H1 (cell line): ENCODE measurements around the gene ACOT6. TPM values are rescaled to one million over a fixed set of nuclear protein-coding genes. Genes with fewer than 3 reads are reported as not detected.

Source experiments
- CEBPB ChIP-seq: IDR thresholded peaks from 2 replicates; pipeline ENCODE4 v1.6.1; 2012; ENCODE audit warnings: low read depth, low read length
- CHD1 ChIP-seq: IDR thresholded peaks from 2 replicates; pipeline ENCODE4 v1.6.1; 2012; ENCODE audit warnings: low read depth, low read length, improper control_type of control experiment
- EGR1 ChIP-seq: IDR thresholded peaks from 2 replicates; pipeline ENCODE4 v1.6.1; 2011; ENCODE audit warnings: low read depth, low read length, borderline replicate concordance
- EP300 ChIP-seq, 2 experiments: IDR thresholded peaks; 1 replicate in 1 of 2; 2 replicates in 1 of 2; pipeline ENCODE4 v1.6.1; 2011 to 2012; ENCODE audit warnings: low read depth in 2 of 2, low read length in 2 of 2, mild to moderate bottlenecking in 2 of 2, borderline replicate concordance in 1 of 2, inconsistent platforms in 1 of 2, moderate library complexity in 1 of 2
- FOSL1 ChIP-seq: IDR thresholded peaks from 2 replicates; pipeline ENCODE4 v1.6.1; 2011; ENCODE audit warnings: mild to moderate bottlenecking, low read depth, low read length, moderate library complexity; ENCODE audit not compliant: insufficient read depth
- HDAC2 ChIP-seq, 2 experiments: fragments of 300-600 bp in 1 of 2; sonication (generic) in 1 of 2; IDR thresholded peaks; 2 replicates each; pipeline ENCODE4 v1.6.1; 2011 to 2012; ENCODE audit warnings: low read depth in 2 of 2, low read length in 2 of 2, mild to moderate bottlenecking in 2 of 2, moderate library complexity in 2 of 2, borderline replicate concordance in 1 of 2, inconsistent platforms in 1 of 2
- HDAC6 ChIP-seq: IDR thresholded peaks from one replicate; pipeline ENCODE4 v1.7.1; 2012; ENCODE audit warnings: low read depth, mild to moderate bottlenecking, inconsistent platforms, low read length, moderate library complexity
- MAFK ChIP-seq: IDR thresholded peaks from 2 replicates; pipeline ENCODE4 v1.6.1; 2012; ENCODE audit warnings: low read depth, mild to moderate bottlenecking, improper control_type of control experiment, low read length
- PHF8 ChIP-seq: fragments of 200-600 bp; sonication (generic); conservative IDR thresholded peaks from 2 replicates; pipeline ENCODE4 v1.7.1; 2012; ENCODE audit warnings: low read depth, mild to moderate bottlenecking, inconsistent platforms, low read length, moderate library complexity
- POLR2A ChIP-seq, 2 experiments: IDR thresholded peaks; 1 replicate in 1 of 2; 2 replicates in 1 of 2; pipeline ENCODE4 v1.6.1; 2011; ENCODE audit warnings: low read depth in 2 of 2, low read length in 2 of 2, mild to moderate bottlenecking in 2 of 2; ENCODE audit errors: control extremely low read depth in 1 of 2
- RAD21 ChIP-seq, 2 experiments: IDR thresholded peaks in 1 of 2; conservative IDR thresholded peaks in 1 of 2; 2 replicates each; pipeline ENCODE4 v1.6.1; 2011; ENCODE audit warnings: low read depth in 2 of 2, low read length in 2 of 2, improper control_type of control experiment in 1 of 2, inconsistent platforms in 1 of 2, mild to moderate bottlenecking in 1 of 2, moderate library complexity in 1 of 2
- RBBP5 ChIP-seq: IDR thresholded peaks from 2 replicates; pipeline ENCODE4 v1.7.1; 2012; ENCODE audit warnings: low read depth, mild to moderate bottlenecking, inconsistent platforms, low read length, moderate library complexity, borderline replicate concordance
- RNF2 ChIP-seq: fragments of 200-900, 300-1000 bp; sonication (generic); IDR thresholded peaks from 2 replicates; pipeline ENCODE4 v1.7.1; 2016; ENCODE audit warnings: borderline replicate concordance, low read depth, mild to moderate bottlenecking, antibody characterized with exemption, low read length; ENCODE audit not compliant: poor library complexity, severe bottlenecking; ENCODE audit errors: missing control alignments
- SIN3A ChIP-seq, 2 experiments: IDR thresholded peaks in 1 of 2; conservative IDR thresholded peaks in 1 of 2; 2 replicates each; pipeline ENCODE4 v1.6.1; 2011 to 2012; ENCODE audit warnings: low read length in 2 of 2, improper control_type of control experiment in 1 of 2, low read depth in 1 of 2, mild to moderate bottlenecking in 1 of 2
- SIX5 ChIP-seq: IDR thresholded peaks from 2 replicates; pipeline ENCODE4 v1.6.1; 2011; ENCODE audit warnings: mild to moderate bottlenecking, low read depth, low read length
- SRF ChIP-seq: IDR thresholded peaks from 2 replicates; pipeline ENCODE4 v1.6.1; 2011; ENCODE audit warnings: mild to moderate bottlenecking, low read depth, low read length, moderate library complexity
- TAF7 ChIP-seq: optimal IDR thresholded peaks from 2 replicates; pipeline ENCODE3; 2011; ENCODE audit warnings: low read depth, mild to moderate bottlenecking, inconsistent platforms, low read length, moderate library complexity, borderline replicate concordance
- TEAD4 ChIP-seq: IDR thresholded peaks from 2 replicates; pipeline ENCODE4 v1.6.1; 2012; ENCODE audit warnings: low read depth, low read length, inconsistent platforms, mixed read lengths
- ZNF274 ChIP-seq: IDR thresholded peaks from 2 replicates; pipeline ENCODE4 v1.7.0; 2012; ENCODE audit warnings: low read length, borderline replicate concordance; ENCODE audit errors: extremely low read depth
- polyA plus RNA-seq, 7 experiments: library from polyadenylated mRNA; depleted of rRNA in 3 of 7; stranded (reverse) in 5 of 7; unstranded in 2 of 7; fragments of >200 nt in 5 of 7; fragments of 200-250 nt in 2 of 7; gene quantifications; 1 replicate in 5 of 7; 2 replicates in 1 of 7; 4 replicates in 1 of 7; pipeline versions ENCODE4 v1.2.1 to v1.2.3, GENCODE V29; 2011 to 2013; ENCODE audit warnings: missing spikeins in 2 of 7, mixed read lengths in 2 of 7
- total RNA-seq: library from RNA; stranded (reverse); fragmentation: NEBNext Ultra II Directional; extraction: Animal tissue kit (Norgen Biotek cat#: 25700); gene quantifications from 2 replicates; pipeline ENCODE4 v1.2.1, GENCODE V29; 2021
- TF ChIP-seq, protein P1 (sequence below): IDR thresholded peaks from 2 replicates; pipeline ENCODE4 v1.6.1; 2011; ENCODE audit warnings: low read depth, mild to moderate bottlenecking, low read length; ENCODE audit not compliant: insufficient read depth
- TF ChIP-seq, protein P2 (sequence below): IDR thresholded peaks from 2 replicates; pipeline ENCODE4 v1.6.1; 2012; ENCODE audit warnings: inconsistent platforms
- TF ChIP-seq, protein P3 (sequence below): IDR thresholded peaks from 2 replicates; pipeline ENCODE4 v1.6.1; 2011; ENCODE audit warnings: low read length, improper control_type of control experiment

ACOT6 gene
- total and polyA plus RNA-seq, 2 of the 8 experiments (the other 6 are each of a cell fraction or from before 2014, with no cell fraction given) = not detected

DNA sequence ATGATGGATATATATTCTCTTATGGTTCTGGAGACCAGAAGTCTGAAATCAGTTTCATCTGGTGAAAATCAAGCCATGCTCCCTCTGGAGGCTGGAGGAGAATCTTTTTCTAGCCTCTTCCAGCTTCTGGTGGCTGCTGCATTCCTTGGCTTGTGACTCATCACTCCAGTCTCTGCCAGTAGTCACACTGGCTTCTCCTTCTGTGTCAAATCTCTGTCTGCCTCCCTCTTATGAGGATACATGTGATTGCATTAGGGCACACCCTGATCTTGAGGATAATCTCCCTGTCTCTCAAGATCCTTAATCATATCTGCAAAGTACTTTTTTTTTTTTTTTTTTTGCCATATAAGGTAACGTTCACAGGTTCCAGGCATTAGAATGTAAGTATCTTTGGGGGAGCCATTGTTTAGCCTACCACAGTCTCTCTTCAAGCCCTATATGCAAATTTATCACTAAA is 50.2 kb downstream of the ACOT6 start (continued):
- TF ChIP-seq SRF (peak; percentile 81), SIX5 (no peak), POLR2A (IDR thresholded peaks at IDR 0.05; ENCODE audit: control extremely low read depth in 1 of 2, low read depth in 2 of 2, low read length in 2 of 2) (no peak), HDAC2 (IDR thresholded peaks at IDR 0.05; ENCODE audit: borderline replicate concordance in 1 of 2, low read depth in 2 of 2, low read length in 2 of 2) (no peak), CEBPB (no peak), ZNF274 (no peak), EP300 (IDR thresholded peaks at IDR 0.05; ENCODE audit: borderline replicate concordance in 1 of 2, low read depth in 2 of 2, low read length in 2 of 2) (no peak), RAD21 (IDR thresholded peaks at IDR 0.05 in 1 of 2, conservative IDR thresholded peaks at IDR 0.05 in 1 of 2; ENCODE audit: low read depth in 2 of 2, low read length in 2 of 2) (peak in 1 of 2 experiments; percentile 26; a peak in 3 of 4 replicates), FOSL1 (no peak), MAFK (no peak), HDAC6 (no peak), RBBP5 (no peak), TAF7 (no peak), CHD1 (no peak), SIN3A (conservative IDR thresholded peaks at IDR 0.05 in 1 of 2, IDR thresholded peaks at IDR 0.05 in 1 of 2; ENCODE audit: low read depth in 1 of 2, low read length in 2 of 2) (no peak), PHF8 (no peak), TEAD4 (peak; percentile 80), RNF2 (no peak), EGR1 (no peak)
- TF ChIP-seq, protein P1, sequence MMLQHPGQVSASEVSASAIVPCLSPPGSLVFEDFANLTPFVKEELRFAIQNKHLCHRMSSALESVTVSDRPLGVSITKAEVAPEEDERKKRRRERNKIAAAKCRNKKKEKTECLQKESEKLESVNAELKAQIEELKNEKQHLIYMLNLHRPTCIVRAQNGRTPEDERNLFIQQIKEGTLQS = 0 out of 2 replicates have a peak, but pooled peaks have one; percentile 25
- TF ChIP-seq, protein P2, sequence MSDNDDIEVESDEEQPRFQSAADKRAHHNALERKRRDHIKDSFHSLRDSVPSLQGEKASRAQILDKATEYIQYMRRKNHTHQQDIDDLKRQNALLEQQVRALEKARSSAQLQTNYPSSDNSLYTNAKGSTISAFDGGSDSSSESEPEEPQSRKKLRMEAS = no peak
- TF ChIP-seq, protein P3, sequence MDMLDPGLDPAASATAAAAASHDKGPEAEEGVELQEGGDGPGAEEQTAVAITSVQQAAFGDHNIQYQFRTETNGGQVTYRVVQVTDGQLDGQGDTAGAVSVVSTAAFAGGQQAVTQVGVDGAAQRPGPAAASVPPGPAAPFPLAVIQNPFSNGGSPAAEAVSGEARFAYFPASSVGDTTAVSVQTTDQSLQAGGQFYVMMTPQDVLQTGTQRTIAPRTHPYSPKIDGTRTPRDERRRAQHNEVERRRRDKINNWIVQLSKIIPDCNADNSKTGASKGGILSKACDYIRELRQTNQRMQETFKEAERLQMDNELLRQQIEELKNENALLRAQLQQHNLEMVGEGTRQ = no peak
